HG03469 (cell line): ENCODE measurements around the gene KIF3B.
"Not testable (repeated sequence)": the region's sequence is repeated elsewhere in the genome, so short reads cannot be mapped to it uniquely, and the experiment has no call there.

Source experiments
- ATAC-seq: cut with Tn5 transposase; IDR thresholded peaks from one replicate; pipeline ENCODE4 v1.9.1; 2021; ENCODE audit warnings: mild to moderate bottlenecking, moderate library complexity, moderate number of reproducible peaks; ENCODE audit not compliant: unreplicated experiment

KIF3B gene

GRCh38 chr20:32246208-32246607, 31.2 kb upstream of the KIF3B start:
- not testable (repeated sequence) for ATAC-seq

DNA sequence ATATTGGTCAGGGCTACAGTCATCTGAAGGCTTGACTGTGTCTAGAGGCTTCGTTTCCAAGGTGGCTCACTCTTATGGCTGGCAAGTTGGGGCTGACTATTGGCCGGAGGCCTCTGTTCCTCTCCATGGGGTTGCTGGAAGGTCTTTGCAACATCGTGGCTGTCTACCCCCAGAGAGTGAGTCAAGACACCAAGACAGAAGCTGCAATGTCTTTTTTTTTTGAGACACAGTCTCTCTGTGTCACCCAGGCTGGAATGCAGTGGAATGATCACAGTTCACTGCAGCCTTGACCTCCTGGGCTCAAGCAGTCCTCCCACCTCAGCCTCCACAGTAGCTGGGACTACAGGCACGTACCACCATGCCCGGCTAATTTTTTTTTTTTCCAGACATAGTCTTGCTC, 29.4 kb upstream of the KIF3B start:
- ATAC-seq, result no peak

DNA sequence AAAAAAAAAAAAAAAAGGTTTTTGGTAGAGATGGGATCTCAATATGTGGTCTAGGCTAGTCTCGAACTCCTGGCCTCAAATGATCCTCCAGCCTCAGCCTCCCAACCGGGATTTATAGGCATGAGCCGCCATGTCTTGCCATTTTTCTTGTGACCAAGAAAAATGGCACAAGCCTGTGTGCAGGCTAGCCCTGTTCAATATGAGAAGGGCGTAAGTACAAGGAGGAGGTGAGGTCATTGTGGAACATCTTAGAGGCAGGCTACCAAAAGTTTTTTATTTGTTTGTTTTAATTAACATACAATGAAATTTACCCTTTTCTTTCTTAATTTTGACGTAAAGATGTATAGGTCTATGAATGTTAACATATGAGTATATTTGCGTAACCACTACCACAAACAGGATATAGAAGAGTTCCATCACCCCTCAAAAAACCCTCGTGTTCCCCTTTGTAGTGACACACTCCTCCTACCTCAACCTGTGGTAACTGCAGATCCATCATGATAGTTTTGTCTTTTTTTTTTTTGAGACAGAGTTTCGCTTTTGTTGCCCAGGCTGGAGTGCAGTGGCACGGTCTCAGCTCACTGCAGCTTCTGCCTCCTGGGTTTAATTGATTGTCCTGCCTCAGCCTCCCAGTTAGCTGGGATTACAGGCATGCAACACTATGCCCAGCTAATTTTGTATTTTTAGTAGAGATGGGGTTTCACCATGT, 28.3 kb upstream of the KIF3B start:
- ATAC-seq, result no peak

DNA sequence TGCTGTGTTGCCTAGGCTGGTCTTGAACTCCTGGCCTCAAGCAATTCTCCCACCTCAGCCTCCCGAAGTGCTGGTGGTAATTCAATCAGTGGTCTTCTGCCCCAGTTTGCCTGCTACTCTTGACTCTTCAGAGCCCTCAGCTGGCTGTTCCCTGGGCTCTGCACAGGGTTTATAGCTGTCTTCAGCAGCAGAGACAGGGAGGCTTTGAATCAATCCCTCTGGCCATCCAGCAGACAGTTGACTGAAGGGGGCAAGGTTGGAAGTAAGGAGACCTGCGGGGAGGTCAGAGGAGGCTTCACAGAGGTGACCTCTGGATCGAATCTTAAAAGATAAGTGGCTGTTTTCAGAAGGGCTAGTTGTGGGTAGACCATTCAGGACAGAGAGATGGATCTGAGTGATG, 26.0 kb upstream of the KIF3B start:
- ATAC-seq, result no peak

GRCh38 chr20:32252189-32252588, 25.3 kb upstream of the KIF3B start:
- no peak for ATAC-seq

- not testable (repeated sequence) for ATAC-seq
Observed at GRCh38 chr20:32260973-32261372, 16.5 kb upstream of the KIF3B start.

DNA sequence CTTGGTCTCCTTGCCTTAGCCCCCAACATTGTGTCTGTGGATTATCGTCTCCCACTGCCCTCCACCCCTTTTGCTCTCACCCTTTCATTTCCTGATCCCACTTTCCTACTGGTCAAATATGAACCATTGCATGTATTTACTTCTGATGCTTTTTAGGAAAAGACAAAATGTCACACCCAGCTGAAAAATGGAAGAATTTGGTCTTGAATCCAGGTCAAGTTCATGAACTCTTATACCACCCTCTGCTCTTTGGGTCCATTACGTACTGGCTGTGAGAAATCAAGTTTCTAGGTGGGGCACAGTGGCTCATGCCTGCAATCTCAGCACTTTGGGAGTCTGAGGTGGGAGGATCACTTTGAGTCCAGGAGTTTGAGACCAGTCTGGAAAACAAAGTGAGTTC, 15.8 kb upstream of the KIF3B start:
- no peak for ATAC-seq

GRCh38 chr20:32263398-32263954, 14.0 kb upstream of the KIF3B start:
- no peak for ATAC-seq

GRCh38 chr20:32271620-32272019, 5.8 kb upstream of the KIF3B start:
- ATAC-seq, result no peak

- ATAC-seq, result no peak
Observed at GRCh38 chr20:32274359-32274758, 3.1 kb upstream of the KIF3B start.

DNA sequence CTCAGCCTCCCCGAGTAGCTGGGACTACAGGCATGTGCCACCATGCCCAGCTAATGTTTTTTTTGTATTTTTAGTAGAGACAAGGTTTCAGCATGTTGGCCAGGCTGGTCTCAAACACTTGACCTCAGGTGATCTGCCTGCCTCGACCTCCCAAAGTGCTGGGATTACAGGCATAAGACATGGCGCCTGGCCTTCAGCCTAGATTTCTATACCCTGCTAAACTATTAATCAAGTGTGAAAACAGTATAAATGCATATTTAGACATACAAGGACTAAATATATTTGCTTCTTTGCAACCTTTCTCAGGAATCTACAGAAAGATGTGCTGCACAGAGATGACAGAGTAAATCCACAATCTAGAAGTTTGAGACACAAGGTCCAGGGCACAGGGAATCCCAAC, 2.3 kb upstream of the KIF3B start:
- ATAC-seq, result not testable (repeated sequence)

GRCh38 chr20:32278199-32278643, 770 bp downstream of the KIF3B start:
- ATAC-seq, result peak; percentile 66

- ATAC-seq, result no peak
Observed at GRCh38 chr20:32281711-32282110, 4.3 kb downstream of the KIF3B start.

DNA sequence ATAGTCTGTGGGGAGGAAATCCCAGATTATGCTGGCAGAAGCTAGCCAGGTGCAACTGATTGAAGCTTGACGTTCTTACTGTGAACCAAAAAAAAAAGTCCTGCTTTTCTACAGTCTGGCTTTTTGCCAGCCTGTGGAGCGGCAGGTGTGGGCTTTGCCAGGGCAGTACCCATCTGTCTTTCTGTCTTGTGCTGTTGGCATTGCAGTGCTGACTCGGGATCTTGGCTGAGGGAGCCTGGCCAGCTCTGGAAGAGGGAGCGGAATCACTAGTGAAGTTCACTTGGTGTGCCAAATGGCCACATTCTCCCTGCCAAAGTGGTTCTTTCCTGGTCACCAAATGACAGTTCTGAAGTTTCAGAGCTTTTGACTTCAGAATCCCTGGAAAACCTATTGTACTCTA, 5.0 kb downstream of the KIF3B start:
- ATAC-seq, result no peak

DNA sequence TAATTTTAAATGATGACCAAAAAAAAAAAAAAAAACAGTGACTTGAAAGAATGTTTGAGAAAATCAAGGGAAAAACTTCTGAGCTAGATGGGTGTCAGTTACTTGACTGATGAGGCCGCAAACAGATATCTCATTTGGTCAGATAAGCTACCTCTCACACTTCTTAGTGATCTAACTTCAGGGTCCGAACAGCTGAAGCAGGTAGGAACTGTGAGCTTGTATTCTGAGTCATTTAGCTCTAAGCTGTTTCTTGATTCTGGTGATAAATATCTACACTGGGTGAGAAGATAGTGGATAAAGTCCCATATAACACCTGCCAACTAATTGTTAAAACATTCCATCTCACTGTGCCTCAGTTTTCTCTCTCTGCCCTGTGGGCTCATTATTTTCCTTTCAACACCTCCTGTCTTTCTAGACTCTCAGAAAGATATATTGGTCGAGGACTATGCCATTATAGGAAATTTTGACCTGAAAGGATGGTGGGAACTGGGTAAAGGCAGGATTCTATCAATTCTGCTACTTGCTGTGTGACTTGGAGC, 7.7 kb downstream of the KIF3B start:
- ATAC-seq, result no peak

DNA sequence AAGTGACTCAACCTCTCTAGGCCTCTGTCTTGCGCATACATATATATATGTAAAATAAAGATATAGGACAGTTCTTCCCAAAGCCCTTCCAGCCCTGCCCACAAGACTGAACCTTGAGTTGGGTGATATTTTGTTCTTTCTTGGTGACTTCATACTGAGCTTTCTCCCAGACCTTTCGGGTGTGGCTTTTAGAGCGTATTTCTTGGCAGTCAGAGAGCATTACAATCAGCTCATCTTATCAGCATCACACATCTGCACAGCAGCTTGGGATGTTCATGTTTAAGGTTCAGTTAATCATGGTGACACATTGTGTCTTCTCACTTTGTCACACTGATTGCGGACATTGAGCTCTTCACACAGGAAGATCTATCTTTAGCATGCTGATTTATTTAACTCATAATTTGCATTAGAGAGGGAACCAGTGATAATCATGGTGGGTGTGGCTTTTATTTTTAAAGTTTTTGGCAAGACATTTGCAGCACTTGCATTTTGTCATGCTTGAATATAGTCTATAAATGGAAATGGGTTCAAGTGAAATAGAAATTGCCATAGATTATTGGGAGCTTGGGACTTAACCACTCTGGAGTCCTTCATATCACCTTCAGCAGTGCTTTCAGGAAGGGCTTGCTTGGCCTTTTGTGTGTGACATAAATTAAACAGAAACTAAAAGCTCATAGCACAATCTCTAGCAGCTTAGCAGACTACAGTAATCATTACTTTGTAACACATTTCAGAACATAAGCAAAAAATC, 8.3 kb downstream of the KIF3B start:
- ATAC-seq, result no peak

GRCh38 chr20:32287231-32287638, 9.8 kb downstream of the KIF3B start:
- no peak for ATAC-seq

DNA sequence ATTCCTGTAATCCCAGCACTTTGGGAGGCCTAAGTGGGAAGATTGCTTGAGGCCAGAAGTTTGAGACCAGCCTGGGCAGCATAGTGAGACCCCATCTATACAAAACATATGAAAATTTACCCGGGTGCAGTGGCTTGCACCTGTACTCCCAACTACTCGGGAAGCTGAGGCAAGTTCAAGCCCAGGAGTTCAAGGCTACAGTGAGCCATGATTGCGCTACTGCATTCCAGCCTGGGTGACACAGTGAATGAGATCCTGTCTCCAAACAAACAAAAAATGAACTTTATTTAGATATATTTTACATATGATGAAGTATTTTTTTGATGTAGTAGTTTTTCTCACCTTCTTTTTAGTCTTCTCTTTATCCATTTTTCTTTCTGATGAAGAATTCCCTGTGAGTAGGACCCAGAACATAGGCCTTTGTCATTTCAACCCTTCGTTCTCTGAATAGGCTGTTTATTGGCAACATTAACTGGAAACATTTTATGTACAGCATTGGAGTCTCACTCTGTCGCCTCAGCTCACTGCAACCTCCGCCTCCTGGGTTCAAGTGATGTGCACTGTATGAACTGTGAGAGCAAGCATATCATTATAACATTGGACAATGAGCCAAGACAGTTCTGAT, 10.9 kb downstream of the KIF3B start:
- no peak for ATAC-seq

GRCh38 chr20:32289299-32289660, 11.8 kb downstream of the KIF3B start:
- not testable (repeated sequence) for ATAC-seq

- ATAC-seq, result no peak
Observed at GRCh38 chr20:32289661-32290431, 12.4 kb downstream of the KIF3B start.

DNA sequence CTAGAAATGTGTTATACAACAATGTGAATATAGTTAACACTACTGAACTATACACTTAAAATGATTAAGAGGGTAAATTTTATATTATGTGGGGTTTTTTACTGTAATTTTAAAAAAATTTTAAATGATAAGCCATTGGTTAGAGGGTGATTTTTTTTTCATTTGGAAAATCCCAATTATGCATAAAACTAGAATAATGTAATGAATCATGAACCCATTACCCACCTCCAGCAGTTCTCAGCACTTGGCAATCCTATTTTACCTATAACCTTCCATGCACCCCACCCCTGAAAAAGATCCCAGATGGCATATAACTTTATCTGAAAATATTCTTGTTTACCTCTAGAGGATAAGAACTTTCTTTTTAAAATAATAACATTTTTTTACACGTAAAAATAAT, 13.7 kb downstream of the KIF3B start:
- ATAC-seq, result no peak
